IMR-90 (cell line): ENCODE results near the gene GLS. TPM values are rescaled to one million over a fixed set of nuclear protein-coding genes. Genes with fewer than 3 reads are reported as not detected.

Experiments used
- polyA plus RNA-seq, 3 experiments: library from polyadenylated mRNA; depleted of rRNA; stranded (reverse); fragments of >200 nt; gene quantifications; 2 replicates each; pipeline ENCODE4 v1.2.3, GENCODE V29; 2012; ENCODE audit warnings: low replicate concordance in 1 of 3
- total RNA-seq: library from RNA; depleted of rRNA; stranded (reverse); fragments of >200 nt; gene quantifications from 2 replicates; pipeline ENCODE4 v1.2.3, GENCODE V29; 2012; rRNA removed

Gene GLS
- total and polyA plus RNA-seq, 2 of the 4 experiments (the other 2 are of a cell fraction) = 87.5 to 130 TPM

Other genes with a start within 250 kb of the GLS start
- 31.2 and 33.6 TPM in 2 replicates for gene NAB1, start 231.7 kb upstream of the GLS start, total RNA-seq
- 9.6 and 11.9 TPM in 2 replicates for gene NAB1, start 231.7 kb upstream of the GLS start, polyA plus RNA-seq (2012; rRNA removed)
- gene STAT1, start 133.3 kb downstream of the GLS start, total RNA-seq = 67.9 and 80.3 TPM in 2 replicates
- 42.6 and 43.2 TPM in 2 replicates for gene STAT1, start 133.3 kb downstream of the GLS start, polyA plus RNA-seq (2012; rRNA removed)